Astrocyte of the cerebellum (primary cell): ENCODE data around the gene TYW1.
"Not testable (repeated sequence)": the region's sequence is repeated elsewhere in the genome, so short reads cannot be mapped to it uniquely, and the experiment has no call there.

Experiments used
- DNase-seq: peaks from one replicate; pipeline ENCODE4 v3.0.0-alpha.2; 2011; ENCODE audit warnings: low read depth
- H3K4me3 ChIP-seq: 2 replicates; pipeline ENCODE4 v1.5.1; 2011; ENCODE audit warnings: mild to moderate bottlenecking, low read depth, low read length, moderate library complexity
- CTCF ChIP-seq: IDR thresholded peaks from 2 replicates; pipeline ENCODE4 v1.5.1; 2012; ENCODE audit warnings: low read length, low read depth, moderate library complexity, mild to moderate bottlenecking; ENCODE audit errors: missing control alignments
- in situ Hi-C: cut with HindIII; loops from 2 replicates; pipeline ENCODE4 v1.10.0; 2017; ENCODE audit warnings: low sequenced_read_pairs

TYW1 gene

GRCh38 chr7:67196176-67196575, 199.5 kb downstream of the TYW1 start:
- DNase-seq, in situ Hi-C loops, H3K4me3 ChIP-seq: not testable (repeated sequence)

- in situ Hi-C loops, DNase-seq, H3K4me3 ChIP-seq: not testable (repeated sequence)
Observed at GRCh38 chr7:67198865-67199526, 202.4 kb downstream of the TYW1 start.

GRCh38 chr7:67205772-67206171, 209.1 kb downstream of the TYW1 start:
- DNase-seq, in situ Hi-C loops, H3K4me3 ChIP-seq: not testable (repeated sequence)

- DNase-seq: no peak
- no peak overlapping the region for H3K4me3 ChIP-seq
- TF ChIP-seq CTCF: no peak
- in situ Hi-C loops: no loop called here
Observed at GRCh38 chr7:67206452-67206851, 209.8 kb downstream of the TYW1 start.

GRCh38 chr7:67208656-67209055, 212.0 kb downstream of the TYW1 start:
- H3K4me3 ChIP-seq, in situ Hi-C loops, DNase-seq: not testable (repeated sequence)

GRCh38 chr7:67209256-67209655, 212.6 kb downstream of the TYW1 start:
- TF ChIP-seq CTCF: no peak
- in situ Hi-C loops: no loop called here
- no peak overlapping the region for H3K4me3 ChIP-seq
- DNase-seq: no peak

- TF ChIP-seq CTCF: no peak
- in situ Hi-C loops: no loop called here
- no peak overlapping the region for H3K4me3 ChIP-seq
- no peak for DNase-seq
Observed at GRCh38 chr7:67210567-67210966, 213.9 kb downstream of the TYW1 start.

GRCh38 chr7:67211650-67212330, 215.2 kb downstream of the TYW1 start:
- DNase-seq, H3K4me3 ChIP-seq, in situ Hi-C loops: not testable (repeated sequence)

- H3K4me3 ChIP-seq, DNase-seq, in situ Hi-C loops: not testable (repeated sequence)
Observed at GRCh38 chr7:67213038-67213437, 216.4 kb downstream of the TYW1 start.

- in situ Hi-C loops, H3K4me3 ChIP-seq: not testable (repeated sequence)
- DNase-seq: peak; percentile 51
Observed at GRCh38 chr7:67223551-67223950, 226.9 kb downstream of the TYW1 start.

- in situ Hi-C loops, H3K4me3 ChIP-seq: not testable (repeated sequence)
- peak; percentile 4 for DNase-seq
Observed at GRCh38 chr7:67226340-67226907, 229.8 kb downstream of the TYW1 start.

GRCh38 chr7:67226967-67227366, 230.3 kb downstream of the TYW1 start:
- DNase-seq, in situ Hi-C loops, H3K4me3 ChIP-seq: not testable (repeated sequence)

GRCh38 chr7:67229018-67229417, 232.4 kb downstream of the TYW1 start:
- DNase-seq, H3K4me3 ChIP-seq, in situ Hi-C loops: not testable (repeated sequence)

- H3K4me3 ChIP-seq, in situ Hi-C loops, DNase-seq: not testable (repeated sequence)
Observed at GRCh38 chr7:67230029-67230428, 233.4 kb downstream of the TYW1 start.
